ENCODE results near the gene SP110. TPM values are rescaled to one million over a fixed set of nuclear protein-coding genes. Genes with fewer than 3 reads are reported as not detected.
A peak's percentile ranks its signal among the peaks of the same experiment; 100 is the strongest.
"Not testable (repeated sequence)": the region's sequence is repeated elsewhere in the genome, so short reads cannot be mapped to it uniquely, and the experiment has no call there.

SP110 gene
- total RNA-seq, 2 experiments from 2014 or later = 59.4 to 63.7 TPM

GRCh38 chr2:230267059-230267458 lies 47.3 kb upstream of the SP110 start:
- intact Hi-C loops (cut with DNase I, micrococcal nuclease) = no loop called here
- Histone ChIP-seq H3K4me1 (ENCODE audit: insufficient read depth, low read length) (peaks cover 3% of the 10 kb centered on the region), H3K9me3 (ENCODE audit: control insufficient read depth in 1 of 2, insufficient read depth in 1 of 2, low read length in 2 of 2) (no peaks in the 10 kb centered on the region), H3K27ac (ENCODE audit: low read depth in 1 of 2, low read length in 2 of 2) (no peak overlapping the region), H3K4me3 (ENCODE audit: low read length) (no peak overlapping the region), H3K36me3 (ENCODE audit: insufficient read depth, low read length) (peaks cover 57% of the 10 kb centered on the region), H3K27me3 (ENCODE audit: control insufficient read depth in 1 of 2, insufficient read depth in 2 of 2, low read length in 2 of 2) (no peaks in the 10 kb centered on the region)
- Mint-ChIP-seq H3K4me1 (ENCODE audit: low read depth) (peaks cover 43% of the 10 kb centered on the region), H3K27me3 (no peaks in the 10 kb centered on the region), H3K9me3 (peaks cover 7% of the 10 kb centered on the region), H3K27ac (no peak overlapping the region), H3K4me3 (no peak overlapping the region), H3K36me3 (ENCODE audit: low read depth) (peaks cover 54% of the 10 kb centered on the region)
- TF ChIP-seq CTCF (IDR thresholded peaks at IDR 0.05) = no peak
- ChIA-PET CTCF (no interaction called here), POLR2A (interaction anchor here (0.7 kb wide), 1 partner anchor 457 kb away, joined by 3 read pairs; no protein-coding TSS in a partner anchor)
- no peak for DNase-seq
- no peak for ATAC-seq (ENCODE audit: poor library complexity)

GRCh38 chr2:230266638-230267037 lies 46.9 kb upstream of the SP110 start:
- Histone ChIP-seq H3K27me3 (ENCODE audit: control insufficient read depth in 1 of 2, insufficient read depth in 2 of 2, low read length in 2 of 2) (no peaks in the 10 kb centered on the region), H3K9me3 (ENCODE audit: control insufficient read depth in 1 of 2, insufficient read depth in 1 of 2, low read length in 2 of 2) (no peaks in the 10 kb centered on the region), H3K4me3 (ENCODE audit: low read length) (no peak overlapping the region), H3K4me1 (ENCODE audit: insufficient read depth, low read length) (peaks cover 3% of the 10 kb centered on the region), H3K27ac (ENCODE audit: low read depth in 1 of 2, low read length in 2 of 2) (no peak overlapping the region), H3K36me3 (ENCODE audit: insufficient read depth, low read length) (peaks cover 53% of the 10 kb centered on the region)
- Mint-ChIP-seq H3K4me3 (no peak overlapping the region), H3K9me3 (peaks cover 6% of the 10 kb centered on the region), H3K27ac (no peak overlapping the region), H3K36me3 (ENCODE audit: low read depth) (peaks cover 53% of the 10 kb centered on the region), H3K4me1 (ENCODE audit: low read depth) (peaks cover 47% of the 10 kb centered on the region), H3K27me3 (no peaks in the 10 kb centered on the region)
- no peak for ATAC-seq (ENCODE audit: poor library complexity)
- intact Hi-C loops (cut with DNase I, micrococcal nuclease) = no loop called here
- TF ChIP-seq CTCF (IDR thresholded peaks at IDR 0.05) = no peak
- CTCF ChIA-PET = no interaction called here
- DNase-seq = no peak
- POLR2A ChIA-PET = interaction anchor here (0.7 kb wide), 1 partner anchor 457 kb away, joined by 3 read pairs; no protein-coding TSS in a partner anchor

GRCh38 chr2:230264945-230265344 lies 45.2 kb upstream of the SP110 start:
- H3K36me3 ChIP-seq (ENCODE audit: insufficient read depth, low read length) = peaks cover 36% of the 10 kb centered on the region
- H3K27ac Mint-ChIP-seq; H3K27ac ChIP-seq (ENCODE audit: low read depth in 1 of 2, low read length in 2 of 2); H3K4me1 ChIP-seq (ENCODE audit: insufficient read depth, low read length); H3K9me3 ChIP-seq (ENCODE audit: control insufficient read depth in 1 of 2, insufficient read depth in 1 of 2, low read length in 2 of 2); H3K9me3 Mint-ChIP-seq; DNase-seq; H3K27me3 Mint-ChIP-seq; H3K4me3 ChIP-seq (ENCODE audit: low read length); CTCF ChIA-PET; H3K27me3 ChIP-seq (ENCODE audit: control insufficient read depth in 1 of 2, insufficient read depth in 2 of 2, low read length in 2 of 2); ATAC-seq (ENCODE audit: poor library complexity); H3K4me3 Mint-ChIP-seq: not testable (repeated sequence)
- Mint-ChIP-seq H3K4me1 (ENCODE audit: low read depth) (peaks cover 64% of the 10 kb centered on the region), H3K36me3 (ENCODE audit: low read depth) (peaks cover 52% of the 10 kb centered on the region)
- intact Hi-C loops (cut with DNase I, micrococcal nuclease) = loop anchor here in 1 of 2 experiments (5.0 kb wide), 1 partner anchor 38 kb away; the partner anchor contains the start of gene SP140
- POLR2A ChIA-PET = interaction anchor here (0.9 to 1.2 kb wide), 2 partner anchors 10 to 46 kb away, joined by 3 to 4 read pairs; no protein-coding TSS in a partner anchor

GRCh38 chr2:230262246-230262645 lies 42.5 kb upstream of the SP110 start:
- ChIA-PET POLR2A (interaction anchor here (1.1 to 2.4 kb wide), 6 partner anchors 9 to 65 kb away, joined by 4 to 10 read pairs (median 6); partner anchors contain the start of genes SP110 and SP140L), CTCF (no interaction called here)
- Histone ChIP-seq H3K9me3 (ENCODE audit: control insufficient read depth in 1 of 2, insufficient read depth in 1 of 2, low read length in 2 of 2) (peaks cover 0 to 3% of the 10 kb centered on the region in 2 experiments), H3K36me3 (ENCODE audit: insufficient read depth, low read length) (peaks cover 24% of the 10 kb centered on the region), H3K4me1 (ENCODE audit: insufficient read depth, low read length) (peaks cover 3% of the 10 kb centered on the region), H3K4me3 (ENCODE audit: low read length) (peak overlapping the region; percentile 19), H3K27ac (ENCODE audit: low read depth in 1 of 2, low read length in 2 of 2) (peak overlapping the region in 1 of 2 donors; percentile 48), H3K27me3 (ENCODE audit: control insufficient read depth in 1 of 2, insufficient read depth in 2 of 2, low read length in 2 of 2) (no peaks in the 10 kb centered on the region)
- Mint-ChIP-seq H3K27ac (peak overlapping the region; percentile 76), H3K27me3 (no peaks in the 10 kb centered on the region), H3K4me3 (peak overlapping the region; percentile 40), H3K9me3 (peaks cover 3% of the 10 kb centered on the region), H3K36me3 (ENCODE audit: low read depth) (peaks cover 39% of the 10 kb centered on the region), H3K4me1 (ENCODE audit: low read depth) (peaks cover 49% of the 10 kb centered on the region)
- intact Hi-C loops (cut with DNase I, micrococcal nuclease) = loop anchor here in 1 of 2 experiments (1.0 to 5.0 kb wide), 2 partner anchors 35 to 57 kb away; partner anchors contain the start of gene SP140
- no peak for TF ChIP-seq CTCF (IDR thresholded peaks at IDR 0.05)
- DNase-seq (peak in 3 of 14 experiments; percentile 42 to 73 (median 50)), ATAC-seq (ENCODE audit: poor library complexity) (peak; percentile 94)

Data from CD4-positive, alpha-beta T cell (primary cell).